Activated T-cell treated with anti-CD3 and anti-CD28 coated beads for 4 hours (primary cell): ENCODE data around the gene CACNA2D4.

ENCODE experiments used
- DNase-seq: peaks from one replicate; pipeline ENCODE4 v3.0.0-alpha.2; 2020

The CACNA2D4 gene

GRCh38 chr12:1934068-1934467, 15.6 kb upstream of the CACNA2D4 start:
- no peak for DNase-seq

- no peak for DNase-seq
These were observed 15.0 kb upstream of the CACNA2D4 start for GRCh38 chr12:1933342-1934051.

GRCh38 chr12:1932264-1932777, 13.9 kb upstream of the CACNA2D4 start:
- DNase-seq, result no peak

GRCh38 chr12:1931642-1932041, 13.2 kb upstream of the CACNA2D4 start:
- DNase-seq, result no peak

- DNase-seq, result no peak
These were observed 12.5 kb upstream of the CACNA2D4 start for GRCh38 chr12:1930803-1931597.

GRCh38 chr12:1929985-1930802, 11.7 kb upstream of the CACNA2D4 start:
- DNase-seq, result no peak

- DNase-seq, result no peak
These were observed 11.0 kb upstream of the CACNA2D4 start for GRCh38 chr12:1929241-1929984.

- no peak for DNase-seq
These were observed 10.1 kb upstream of the CACNA2D4 start for GRCh38 chr12:1928439-1929121.

- no peak for DNase-seq
These were observed 9.4 kb upstream of the CACNA2D4 start for GRCh38 chr12:1927751-1928351.

- no peak for DNase-seq
These were observed 8.7 kb upstream of the CACNA2D4 start for GRCh38 chr12:1927051-1927680.

GRCh38 chr12:1926251-1926657, 7.8 kb upstream of the CACNA2D4 start:
- DNase-seq, result no peak

- no peak for DNase-seq
These were observed 7.2 kb upstream of the CACNA2D4 start for GRCh38 chr12:1925684-1926006.

GRCh38 chr12:1924996-1925683, 6.7 kb upstream of the CACNA2D4 start:
- no peak for DNase-seq

- DNase-seq, result no peak
These were observed 4.5 kb upstream of the CACNA2D4 start for GRCh38 chr12:1922985-1923384.

GRCh38 chr12:1922075-1922709, 3.7 kb upstream of the CACNA2D4 start:
- no peak for DNase-seq

GRCh38 chr12:1920971-1921370, 2.5 kb upstream of the CACNA2D4 start:
- DNase-seq, result no peak

GRCh38 chr12:1920436-1920835, 2.0 kb upstream of the CACNA2D4 start:
- no peak for DNase-seq

- no peak for DNase-seq
These were observed 1.3 kb upstream of the CACNA2D4 start for GRCh38 chr12:1919763-1920162.

- DNase-seq, result no peak
These were observed 832 bp upstream of the CACNA2D4 start for GRCh38 chr12:1919284-1919683.

GRCh38 chr12:1918884-1919236, 408 bp upstream of the CACNA2D4 start:
- DNase-seq, result no peak
